SU-DHL-6 (cell line): ENCODE data around the gene ZNF385C.

ENCODE experiments used
- H2AFZ ChIP-seq: fragments of 200-600 bp; sonication (generic); 2 replicates; pipeline ENCODE4 v1.6.1; 2014; ENCODE audit warnings: low read depth, mild to moderate bottlenecking, moderate library complexity, mixed read lengths, antibody characterized with exemption, low read length; ENCODE audit not compliant: severe bottlenecking
- H3F3A ChIP-seq: fragments of 200-600 bp; shearing (Covaris generic); 2 replicates; pipeline ENCODE4 v1.6.0; 2016; ENCODE audit warnings: antibody characterized with exemption, mild to moderate bottlenecking; ENCODE audit not compliant: insufficient read depth
- H3K27ac ChIP-seq: fragments of 200-600 bp; sonication (generic); 2 replicates; pipeline ENCODE4 v1.5.1; 2016; ENCODE audit warnings: low read depth, mild to moderate bottlenecking, low read length, moderate library complexity, mixed read lengths
- H3K27me3 ChIP-seq: fragments of 200-600 bp; sonication (generic), shearing (Covaris generic); 2 replicates; pipeline ENCODE4 v1.6.0; 2014; ENCODE audit warnings: mild to moderate bottlenecking, low read length
- H3K36me3 ChIP-seq: fragments of 200-600 bp; sonication (generic); 2 replicates; pipeline ENCODE4 v1.6.1; 2014; ENCODE audit warnings: mild to moderate bottlenecking, low read length, mixed read lengths
- H3K4me2 ChIP-seq: fragments of 300-600, 200-600 bp; shearing (Covaris generic), sonication (generic); 2 replicates; pipeline ENCODE4 v1.6.0; 2014; ENCODE audit warnings: low read length, low read depth, mild to moderate bottlenecking; ENCODE audit not compliant: poor library complexity, severe bottlenecking
- H3K4me3 ChIP-seq: fragments of 200-600 bp; sonication (generic); 2 replicates; pipeline ENCODE4 v1.5.1; 2014; ENCODE audit warnings: antibody characterized with exemption, low read length, mild to moderate bottlenecking, mixed read lengths; ENCODE audit not compliant: insufficient read depth, poor library complexity, severe bottlenecking
- H3K79me2 ChIP-seq: fragments of 200-600 bp; sonication (generic); 2 replicates; pipeline ENCODE4 v1.6.1; 2014; ENCODE audit warnings: mild to moderate bottlenecking, low read length, moderate library complexity; ENCODE audit not compliant: insufficient read depth
- H3K9ac ChIP-seq: fragments of 200-600 bp; sonication (generic); 2 replicates; pipeline ENCODE4 v1.7.0; 2014; ENCODE audit warnings: mild to moderate bottlenecking, low read length
- H3K9me2 ChIP-seq: fragments of 200-600 bp; sonication (generic); replicated peaks from 2 replicates; pipeline ENCODE4 v1.6.1; 2014; ENCODE audit warnings: low read length; ENCODE audit not compliant: insufficient read depth
- H3K9me3 ChIP-seq: fragments of 200-600 bp; sonication (generic); 2 replicates; pipeline ENCODE4 v1.6.1; 2014; ENCODE audit warnings: low read length, mixed read lengths; ENCODE audit not compliant: insufficient read depth
- H4K20me1 ChIP-seq: fragments of 200-600 bp; sonication (generic); 2 replicates; pipeline ENCODE4 v1.6.1; 2014; ENCODE audit warnings: low read depth, mild to moderate bottlenecking, antibody characterized with exemption, low read length, moderate library complexity, mixed read lengths
- EZH2phosphoT487 ChIP-seq: fragments of 200-600 bp; sonication (generic), shearing (Covaris generic); conservative IDR thresholded peaks from 2 replicates; pipeline ENCODE4 v1.6.1; 2018; ENCODE audit warnings: mild to moderate bottlenecking, antibody characterized with exemption, low read length, moderate library complexity, mixed read lengths
- TF ChIP-seq, protein P1 (sequence below): fragments of 200-600 bp; sonication (generic); IDR thresholded peaks from one replicate; pipeline ENCODE4 v1.5.1; 2017; ENCODE audit warnings: antibody characterized with exemption, mild to moderate bottlenecking, low read length, moderate library complexity; ENCODE audit not compliant: insufficient read depth, poor library complexity, severe bottlenecking

The ZNF385C gene

DNA sequence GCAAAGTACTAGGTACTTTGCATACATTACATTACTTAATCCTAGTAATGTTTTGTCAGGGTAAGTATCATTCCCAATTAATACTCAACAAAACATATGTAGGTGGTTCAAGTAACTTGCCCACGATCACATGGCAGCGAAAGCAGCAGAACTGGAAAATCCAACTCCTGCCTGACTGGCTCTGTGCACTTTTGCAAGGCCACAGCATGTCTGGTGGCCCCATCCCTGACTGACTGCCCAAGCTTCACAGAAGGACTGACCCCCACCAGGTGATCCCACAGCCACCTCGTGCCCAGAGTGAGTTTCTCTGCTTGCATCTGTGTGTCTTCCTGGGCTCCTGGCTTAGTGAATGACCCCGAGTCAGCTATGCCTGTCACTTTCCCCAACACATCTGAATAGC lies 120.3 kb downstream of the ZNF385C start:
- Histone ChIP-seq H3K9ac (no peak overlapping the region), H3K4me3 (no peak overlapping the region), H3F3A (no peaks in the 10 kb centered on the region; the same call in 1 of the 2 replicates), H3K27me3 (no peaks in the 10 kb centered on the region), H3K27ac (no peak overlapping the region), H3K9me3 (no peaks in the 10 kb centered on the region), H3K9me2 (no peaks in the 10 kb centered on the region), H3K79me2 (no peaks in the 10 kb centered on the region), H3K4me2 (no peak overlapping the region), H2AFZ (no peak overlapping the region), H4K20me1 (no peaks in the 10 kb centered on the region), H3K36me3 (0 out of 2 replicates have a peak, but pooled peaks cover 2% of the 10 kb centered on the region)
- TF ChIP-seq, protein P1, sequence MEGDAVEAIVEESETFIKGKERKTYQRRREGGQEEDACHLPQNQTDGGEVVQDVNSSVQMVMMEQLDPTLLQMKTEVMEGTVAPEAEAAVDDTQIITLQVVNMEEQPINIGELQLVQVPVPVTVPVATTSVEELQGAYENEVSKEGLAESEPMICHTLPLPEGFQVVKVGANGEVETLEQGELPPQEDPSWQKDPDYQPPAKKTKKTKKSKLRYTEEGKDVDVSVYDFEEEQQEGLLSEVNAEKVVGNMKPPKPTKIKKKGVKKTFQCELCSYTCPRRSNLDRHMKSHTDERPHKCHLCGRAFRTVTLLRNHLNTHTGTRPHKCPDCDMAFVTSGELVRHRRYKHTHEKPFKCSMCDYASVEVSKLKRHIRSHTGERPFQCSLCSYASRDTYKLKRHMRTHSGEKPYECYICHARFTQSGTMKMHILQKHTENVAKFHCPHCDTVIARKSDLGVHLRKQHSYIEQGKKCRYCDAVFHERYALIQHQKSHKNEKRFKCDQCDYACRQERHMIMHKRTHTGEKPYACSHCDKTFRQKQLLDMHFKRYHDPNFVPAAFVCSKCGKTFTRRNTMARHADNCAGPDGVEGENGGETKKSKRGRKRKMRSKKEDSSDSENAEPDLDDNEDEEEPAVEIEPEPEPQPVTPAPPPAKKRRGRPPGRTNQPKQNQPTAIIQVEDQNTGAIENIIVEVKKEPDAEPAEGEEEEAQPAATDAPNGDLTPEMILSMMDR = no peak
- no peak for TF ChIP-seq EZH2phosphoT487

DNA sequence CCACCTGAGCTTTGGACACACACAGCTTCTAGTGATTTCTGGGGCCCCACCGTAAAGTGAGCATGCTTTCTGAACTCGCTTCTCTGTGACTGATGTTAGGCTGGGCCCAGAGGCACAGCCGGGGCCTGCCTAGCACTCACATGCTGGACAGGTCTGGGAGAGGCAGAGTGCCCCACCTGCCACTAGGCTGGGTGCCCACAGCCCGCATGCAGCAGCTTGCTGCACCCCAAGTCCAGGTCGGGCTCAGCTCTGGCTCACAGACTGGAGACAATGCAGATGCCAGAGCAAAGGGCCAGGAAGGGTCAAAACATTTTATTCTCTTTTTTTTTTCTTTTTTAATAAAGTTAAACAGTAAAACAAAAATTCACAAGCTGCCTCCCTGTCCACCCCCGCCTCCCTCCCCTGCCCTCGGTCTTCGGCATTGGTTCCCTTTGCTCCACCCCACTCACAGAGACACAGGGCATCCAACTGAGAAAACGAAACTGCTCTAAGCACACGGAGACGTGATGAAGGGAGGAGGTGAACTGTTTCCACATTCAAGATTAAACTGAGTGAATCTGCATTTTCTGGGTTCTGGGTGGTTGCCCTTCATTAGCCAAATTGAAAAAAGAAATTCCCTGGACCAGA lies 122.0 kb downstream of the ZNF385C start:
- Histone ChIP-seq H3K9ac (no peak overlapping the region), H3K36me3 (0 out of 2 replicates have a peak, but pooled peaks cover 2% of the 10 kb centered on the region), H3K4me2 (no peak overlapping the region), H4K20me1 (no peaks in the 10 kb centered on the region), H3K9me2 (no peaks in the 10 kb centered on the region), H3K9me3 (no peaks in the 10 kb centered on the region), H3K27me3 (no peaks in the 10 kb centered on the region), H3K27ac (no peak overlapping the region), H3F3A (no peaks in the 10 kb centered on the region; the same call in 1 of the 2 replicates), H2AFZ (no peak overlapping the region), H3K79me2 (no peaks in the 10 kb centered on the region), H3K4me3 (no peak overlapping the region)
- TF ChIP-seq EZH2phosphoT487 = no peak
- TF ChIP-seq, protein P1 = no peak
